Right renal cortex interstitium (tissue), 3 donors: ENCODE results near the gene SPTBN1. TPM values are rescaled to one million over a fixed set of nuclear protein-coding genes. Genes with fewer than 3 reads are reported as not detected.

Experiments used
- DNase-seq, 3 donors: peaks; one replicate each; pipeline ENCODE4 v3.0.0-alpha.2; 2013; ENCODE audit warnings: low read depth in 3 of 3, low spot score in 2 of 3
- polyA plus RNA-seq, 3 donors: library from polyadenylated mRNA; unstranded; fragments of 120-200 nt; gene quantifications; one replicate each; pipeline ENCODE4 v1.2.1, GENCODE V29; 2013; ENCODE audit not compliant: insufficient read length in 3 of 3

The SPTBN1 gene
- polyA plus RNA-seq, 3 donors, result 222 to 230 (median 225) TPM

DNA sequence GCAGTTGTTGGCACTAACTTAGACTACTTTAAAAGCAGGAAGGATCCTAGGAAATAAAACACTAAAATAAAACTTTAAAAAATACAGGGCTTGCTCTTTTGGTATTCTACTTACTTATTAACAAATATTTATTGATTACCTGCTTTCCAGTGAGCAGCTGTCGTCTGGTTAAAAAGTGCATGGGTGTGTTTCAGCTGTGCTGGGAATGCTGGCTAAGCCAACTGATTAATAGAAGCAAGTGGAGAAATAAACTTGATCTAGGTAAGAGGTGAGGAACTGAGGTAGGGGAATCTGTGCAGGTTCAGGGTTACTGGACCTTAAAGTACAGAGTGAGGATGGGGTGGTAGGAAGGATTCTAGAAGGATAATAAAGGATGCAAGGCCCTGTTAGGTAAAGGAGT, 110.8 kb downstream of the SPTBN1 start:
- no peak for DNase-seq

DNA sequence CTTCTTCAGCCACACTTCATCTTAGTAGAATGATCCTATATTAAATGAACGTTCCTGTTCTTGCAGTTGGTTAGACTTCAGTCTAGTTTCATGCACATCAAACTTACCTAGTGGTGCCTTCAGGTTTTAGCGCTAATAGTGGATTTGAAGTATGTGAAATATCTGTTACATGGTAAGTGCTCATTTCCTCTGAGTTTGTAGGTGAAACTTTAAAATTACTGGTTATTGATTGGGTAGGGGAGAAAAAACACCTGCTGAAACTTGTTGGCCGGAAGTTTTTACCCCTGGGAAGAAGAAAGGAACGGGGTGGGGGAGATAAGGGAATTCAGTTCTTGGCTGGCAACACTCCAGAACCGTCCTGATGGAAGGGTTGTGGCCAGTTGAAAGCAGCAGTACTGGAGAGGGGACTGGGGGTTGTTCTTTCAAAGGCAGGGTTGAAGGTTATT, 112.8 kb downstream of the SPTBN1 start:
- no peak for DNase-seq

GRCh38 chr2:54569745-54570301, 113.7 kb downstream of the SPTBN1 start:
- DNase-seq, result no peak

GRCh38 chr2:54570321-54570855, 114.3 kb downstream of the SPTBN1 start:
- no peak for DNase-seq

DNA sequence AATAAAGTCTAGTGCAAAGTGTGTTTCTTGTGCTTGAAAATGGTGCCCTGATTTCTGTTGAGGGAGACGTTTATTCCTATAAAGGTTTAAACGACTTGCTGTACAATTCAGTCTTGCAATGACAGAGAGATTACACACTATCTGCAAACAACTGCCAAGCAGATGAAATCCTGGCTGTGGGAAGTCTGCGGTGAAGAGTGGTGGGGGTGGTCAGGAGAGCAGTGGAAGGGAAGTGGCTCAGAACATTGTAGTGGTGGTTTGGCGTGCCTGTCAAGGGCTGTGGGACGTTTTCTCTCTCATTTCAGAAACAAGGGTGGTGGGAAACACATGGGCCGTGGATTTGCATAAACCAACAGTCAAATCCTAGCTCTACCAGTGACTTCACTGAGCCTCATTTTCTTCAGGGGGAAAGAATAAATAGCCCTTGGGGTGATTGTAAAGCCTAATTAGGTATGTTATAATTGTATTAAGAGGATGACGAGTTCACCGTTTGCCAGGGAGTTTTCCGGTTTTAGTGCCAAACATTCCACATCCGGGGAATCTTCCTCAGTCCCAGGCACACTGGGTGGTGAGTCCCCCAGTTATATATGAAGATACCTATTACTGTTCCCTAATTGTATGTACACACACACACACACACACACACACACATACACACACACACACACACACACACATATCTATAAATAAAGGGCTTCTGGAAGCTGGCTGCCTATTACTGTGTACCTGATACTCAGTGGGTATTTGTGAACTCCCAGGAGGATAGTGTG, 115.0 kb downstream of the SPTBN1 start:
- DNase-seq, result no peak

DNA sequence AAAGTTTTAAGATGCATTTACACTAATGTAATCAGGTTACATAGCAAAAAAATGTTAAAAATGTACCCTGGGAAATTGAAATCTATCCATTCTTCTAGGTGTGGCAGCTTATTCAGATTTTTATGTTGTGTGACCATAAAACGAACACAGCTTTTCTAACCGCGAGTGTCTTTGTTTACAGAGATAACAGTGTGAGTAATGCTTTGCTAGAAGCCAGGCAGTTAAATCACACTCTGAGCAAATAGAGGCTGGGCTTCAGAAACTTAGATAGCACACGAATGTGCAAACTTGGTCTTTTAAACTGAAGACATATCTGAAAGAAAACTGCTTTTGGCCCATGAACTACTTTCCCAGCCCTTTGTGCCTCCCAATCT, 116.1 kb downstream of the SPTBN1 start:
- DNase-seq, result no peak

- no peak for DNase-seq
Measured at GRCh38 chr2:54572636-54573536, 116.8 kb downstream of the SPTBN1 start.

GRCh38 chr2:54573537-54573919, 117.4 kb downstream of the SPTBN1 start:
- no peak for DNase-seq

DNA sequence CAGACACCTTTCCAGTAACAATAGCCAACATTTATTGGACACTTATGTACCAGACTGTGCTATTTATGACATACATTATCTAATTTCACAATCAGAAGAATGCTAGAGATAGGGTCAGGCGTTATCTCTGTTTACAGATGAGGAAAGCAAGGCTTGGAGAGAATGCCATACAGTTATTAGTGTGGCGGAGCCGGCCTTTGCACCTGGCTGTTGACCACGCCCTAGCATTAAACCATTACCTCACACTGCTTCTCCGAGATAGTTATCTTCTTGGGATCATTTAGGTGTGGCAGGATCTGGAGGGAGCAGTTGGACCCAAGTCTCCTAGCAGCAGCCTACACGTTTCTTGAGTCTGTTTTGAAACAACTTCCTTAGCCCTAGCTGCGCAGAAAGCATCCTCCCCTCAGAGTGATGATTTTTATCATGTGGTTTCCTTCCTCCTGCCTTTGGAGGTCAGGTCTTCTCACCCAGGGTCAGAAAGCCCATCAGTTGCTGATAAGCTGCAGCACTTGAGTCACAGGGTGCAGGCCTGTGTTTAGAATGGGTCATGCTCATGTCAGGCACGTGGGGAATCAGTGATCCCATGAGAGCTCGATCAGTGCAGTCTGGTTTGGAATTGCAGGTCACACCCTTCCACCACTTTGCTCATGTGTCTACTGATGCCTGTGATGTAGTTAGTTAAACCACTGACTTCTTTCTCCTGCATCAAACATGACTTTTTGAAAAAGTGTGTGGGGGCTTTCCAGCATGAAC, 118.2 kb downstream of the SPTBN1 start:
- DNase-seq, result no peak

- no peak for DNase-seq
Measured at GRCh38 chr2:54574860-54575247, 118.7 kb downstream of the SPTBN1 start.

- DNase-seq, result no peak
Measured at GRCh38 chr2:54575379-54575888, 119.3 kb downstream of the SPTBN1 start.

GRCh38 chr2:54577035-54577434, 120.9 kb downstream of the SPTBN1 start:
- no peak for DNase-seq

DNA sequence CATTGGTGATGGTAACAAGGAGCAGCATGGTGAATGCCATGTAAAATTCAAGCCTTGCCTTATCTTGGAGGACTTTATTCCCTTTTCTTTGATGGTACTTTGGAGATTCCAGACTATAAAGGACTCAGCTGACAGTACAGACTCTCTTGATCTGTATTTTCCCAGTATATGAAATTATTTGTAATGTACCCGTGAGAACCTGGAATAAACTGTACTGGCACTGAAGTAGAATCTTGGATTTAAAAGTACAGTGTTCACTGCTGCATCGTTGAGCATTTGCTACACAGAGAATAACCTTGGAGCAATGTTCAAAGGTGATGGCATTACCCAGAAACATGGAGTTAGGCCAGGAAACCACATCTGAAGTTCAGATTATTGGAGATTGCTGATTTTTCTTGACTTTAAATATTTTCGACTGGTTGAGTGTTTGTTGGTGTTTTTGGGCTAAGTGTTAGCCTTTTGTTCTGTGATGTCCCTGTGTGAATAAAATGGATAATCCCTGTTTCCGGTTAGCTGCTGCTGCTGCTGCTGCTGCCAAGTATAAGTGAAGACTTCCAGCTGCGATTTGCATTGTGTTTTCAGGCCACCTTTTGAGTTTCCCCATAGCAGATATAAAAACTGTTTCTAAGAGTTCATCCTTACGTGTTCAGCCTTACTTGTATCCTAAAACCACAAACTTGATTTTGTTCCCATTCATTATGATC, 122.0 kb downstream of the SPTBN1 start:
- DNase-seq, result no peak

- DNase-seq, result no peak
Measured at GRCh38 chr2:54578648-54579045, 122.5 kb downstream of the SPTBN1 start.

GRCh38 chr2:54579061-54579681, 123.0 kb downstream of the SPTBN1 start:
- DNase-seq, result no peak

DNA sequence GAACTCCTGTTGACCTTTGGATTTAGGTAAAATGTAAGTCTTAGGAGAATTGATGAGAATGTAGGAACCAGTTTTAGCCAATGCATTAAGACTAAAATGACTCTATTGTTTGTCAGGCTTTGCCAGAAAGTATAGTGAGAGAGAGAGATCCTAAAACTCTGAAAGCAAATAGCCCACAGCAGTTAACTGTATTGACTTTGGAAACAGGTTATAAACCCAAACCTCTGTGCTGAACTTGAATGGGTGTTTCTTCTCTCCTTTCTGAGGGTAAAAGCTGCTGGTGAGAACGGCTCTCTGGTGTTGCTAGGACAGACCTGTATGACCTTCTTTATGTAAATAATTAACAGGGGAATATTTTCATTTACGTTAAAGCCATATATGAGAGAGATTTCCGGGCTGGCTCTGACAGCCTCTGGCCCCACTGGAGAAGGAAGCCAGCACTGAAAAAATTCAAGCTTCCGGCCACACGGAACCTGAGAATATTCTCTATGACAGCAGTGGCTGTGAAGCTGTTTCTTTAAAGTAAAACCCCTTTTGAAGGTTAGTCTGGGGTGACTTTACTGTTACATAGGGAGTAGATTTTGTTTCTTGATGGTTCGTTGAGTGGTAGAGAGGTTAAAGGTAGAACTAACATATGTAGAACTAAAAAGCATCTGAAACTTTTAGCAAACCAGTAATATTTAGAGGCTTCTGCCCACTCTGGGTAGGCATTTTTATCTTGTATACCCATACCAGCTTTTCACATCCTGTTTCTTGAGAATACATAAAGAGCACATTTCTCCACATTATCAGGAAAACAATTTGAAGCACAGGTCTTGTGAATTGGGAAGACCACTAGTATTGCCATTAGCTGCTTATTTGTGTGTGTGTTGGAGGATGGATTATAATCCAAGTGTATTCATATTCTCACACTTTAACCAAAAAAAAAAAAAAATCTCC, 123.8 kb downstream of the SPTBN1 start:
- no peak for DNase-seq

- no peak for DNase-seq
Measured at GRCh38 chr2:54581326-54582039, 125.4 kb downstream of the SPTBN1 start.

GRCh38 chr2:54582987-54583386, 126.9 kb downstream of the SPTBN1 start:
- DNase-seq, result no peak
